ACHN (cell line): Measurements from ENCODE around the gene PROCA1.
"Not testable (repeated sequence)": the region's sequence is repeated elsewhere in the genome, so short reads cannot be mapped to it uniquely, and the experiment has no call there.

ENCODE experiments used
- DNase-seq: peaks from one replicate; pipeline ENCODE4 v3.0.0-alpha.2; 2015
- in situ Hi-C: cut with HindIII; loops from 2 replicates; pipeline ENCODE4 v1.10.0; 2017; ENCODE audit warnings: low sequenced_read_pairs, low pct_ligation_motif_present, low pct_unique_long_range_greater_than_20kb

PROCA1 gene

DNA sequence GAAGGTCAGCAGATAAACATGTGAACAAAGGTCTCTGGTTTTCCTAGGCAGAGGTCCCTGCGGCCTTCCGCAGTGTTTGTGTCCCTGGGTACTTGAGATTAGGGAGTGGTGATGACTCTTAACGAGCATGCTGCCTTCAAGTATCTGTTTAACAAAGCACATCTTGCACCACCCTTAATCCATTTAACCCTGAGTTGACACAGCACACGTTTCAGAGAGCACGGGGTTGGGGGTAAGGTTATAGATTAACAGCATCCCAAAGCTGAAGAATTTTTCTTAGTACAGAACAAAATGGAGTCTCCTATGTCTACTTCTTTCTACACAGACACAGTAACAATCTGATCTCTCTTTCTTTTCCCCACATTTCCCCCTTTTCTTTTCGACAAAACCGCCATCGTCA is 53.3 kb downstream of the PROCA1 start:
- in situ Hi-C loops: not testable (repeated sequence)

DNA sequence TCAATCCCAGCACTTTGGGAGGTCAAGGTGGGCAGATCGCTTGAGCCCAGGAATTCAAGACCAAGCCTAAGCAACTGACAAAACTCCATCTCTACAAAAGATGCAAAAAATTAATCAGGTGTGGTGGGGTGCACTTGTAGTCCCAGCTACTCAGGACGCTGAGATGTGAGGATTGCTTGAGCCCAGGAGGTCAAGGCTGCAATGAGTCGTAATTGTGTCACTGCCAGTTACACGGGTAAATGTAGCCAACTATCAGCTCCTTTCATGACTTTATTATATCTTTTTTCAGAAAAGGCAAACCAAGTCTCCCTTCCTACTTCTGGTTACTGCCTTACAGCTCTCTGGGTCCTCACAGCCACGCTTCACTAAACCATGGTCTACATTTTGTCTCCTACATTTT is 53.9 kb downstream of the PROCA1 start:
- in situ Hi-C loops: no loop called here
- no peak for DNase-seq

More for the DNA sequence above, 53.3 kb downstream of the PROCA1 start:
- not testable (repeated sequence) for DNase-seq

DNA sequence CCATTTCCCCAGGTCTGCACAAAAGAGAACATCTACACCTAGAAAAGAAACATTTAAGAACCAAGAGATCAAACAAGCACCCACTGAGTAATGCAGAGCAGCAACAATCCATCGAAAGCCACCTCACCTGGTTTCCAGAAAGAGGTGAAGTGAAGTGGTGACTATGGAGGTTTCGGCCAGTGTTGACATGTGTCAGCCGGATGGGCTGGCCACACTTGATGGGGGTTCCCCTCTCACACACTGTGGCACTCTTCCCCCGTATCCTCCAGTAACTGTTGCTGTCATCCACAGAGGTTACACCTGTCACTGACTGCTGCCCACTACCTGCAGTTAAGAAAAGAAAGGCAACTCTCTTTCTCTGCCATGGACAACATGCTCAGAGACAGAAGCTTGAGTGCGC is 56.5 kb downstream of the PROCA1 start:
- in situ Hi-C loops: no loop called here
- DNase-seq: no peak
